GM10847 (cell line): ENCODE data around the gene FAM156A.
"Not testable (repeated sequence)": the region's sequence is repeated elsewhere in the genome, so short reads cannot be mapped to it uniquely, and the experiment has no call there.

Experiments used
- POLR2A ChIP-seq: IDR thresholded peaks from 2 replicates; pipeline ENCODE4 v1.6.1; 2011; ENCODE audit not compliant: insufficient read length; ENCODE audit errors: extremely low read depth

FAM156A gene

GRCh38 chrX:52958113-52958959, at the start of gene FAM156A:
FAM156A (minus strand) TSS chrX:52958518; CDS start chrX:52948588, 9,930 bp downstream.
- not testable (repeated sequence) for TF ChIP-seq POLR2A

DNA sequence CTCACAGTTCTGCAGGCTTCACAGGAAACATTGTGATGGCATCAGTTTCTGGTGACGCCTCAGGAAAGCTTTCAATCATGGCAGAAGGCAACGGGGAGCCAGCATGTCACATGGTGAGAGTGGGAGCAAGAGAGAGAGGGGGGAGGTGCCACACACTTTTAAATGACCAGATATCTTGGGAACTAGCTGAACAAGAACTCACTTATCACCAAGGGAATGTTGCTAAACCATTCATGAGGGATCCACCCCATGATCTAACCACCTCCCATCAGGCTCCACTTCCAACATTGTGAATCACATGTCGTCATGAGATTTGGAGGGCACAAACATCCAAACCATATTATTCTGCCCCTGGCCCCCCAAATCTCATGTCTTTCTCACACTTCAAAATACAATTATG, 47.0 kb upstream of the FAM156A start:
- no peak for TF ChIP-seq POLR2A

- TF ChIP-seq POLR2A = no peak
Observed at GRCh38 chrX:53004811-53005210, 46.5 kb upstream of the FAM156A start.

DNA sequence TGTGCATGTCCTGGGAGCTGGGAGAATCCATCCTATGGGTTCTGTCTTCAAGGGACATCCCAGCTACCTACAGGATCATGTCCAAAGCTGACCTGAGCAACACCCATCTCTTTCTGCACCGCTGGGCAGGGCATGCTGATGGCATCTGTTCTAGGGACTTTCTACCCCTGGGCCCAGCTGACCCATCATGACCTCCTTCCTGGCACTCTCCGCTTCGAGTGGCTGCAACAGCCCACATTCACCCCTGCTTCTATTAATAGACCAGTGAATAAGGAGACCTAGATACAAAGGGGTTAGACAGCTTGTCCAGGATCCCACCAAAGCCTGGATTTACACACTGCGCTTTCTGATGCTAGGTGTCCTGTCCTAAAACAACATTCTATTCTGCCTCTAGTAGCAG, 45.7 kb upstream of the FAM156A start:
- no peak for TF ChIP-seq POLR2A

GRCh38 chrX:53003111-53003510, 44.8 kb upstream of the FAM156A start:
- no peak for TF ChIP-seq POLR2A

GRCh38 chrX:53001958-53002357, 43.6 kb upstream of the FAM156A start:
- no peak for TF ChIP-seq POLR2A

GRCh38 chrX:53000447-53001135, 42.3 kb upstream of the FAM156A start:
- TF ChIP-seq POLR2A = no peak

GRCh38 chrX:52995987-52996331, 37.6 kb upstream of the FAM156A start:
- no peak for TF ChIP-seq POLR2A

DNA sequence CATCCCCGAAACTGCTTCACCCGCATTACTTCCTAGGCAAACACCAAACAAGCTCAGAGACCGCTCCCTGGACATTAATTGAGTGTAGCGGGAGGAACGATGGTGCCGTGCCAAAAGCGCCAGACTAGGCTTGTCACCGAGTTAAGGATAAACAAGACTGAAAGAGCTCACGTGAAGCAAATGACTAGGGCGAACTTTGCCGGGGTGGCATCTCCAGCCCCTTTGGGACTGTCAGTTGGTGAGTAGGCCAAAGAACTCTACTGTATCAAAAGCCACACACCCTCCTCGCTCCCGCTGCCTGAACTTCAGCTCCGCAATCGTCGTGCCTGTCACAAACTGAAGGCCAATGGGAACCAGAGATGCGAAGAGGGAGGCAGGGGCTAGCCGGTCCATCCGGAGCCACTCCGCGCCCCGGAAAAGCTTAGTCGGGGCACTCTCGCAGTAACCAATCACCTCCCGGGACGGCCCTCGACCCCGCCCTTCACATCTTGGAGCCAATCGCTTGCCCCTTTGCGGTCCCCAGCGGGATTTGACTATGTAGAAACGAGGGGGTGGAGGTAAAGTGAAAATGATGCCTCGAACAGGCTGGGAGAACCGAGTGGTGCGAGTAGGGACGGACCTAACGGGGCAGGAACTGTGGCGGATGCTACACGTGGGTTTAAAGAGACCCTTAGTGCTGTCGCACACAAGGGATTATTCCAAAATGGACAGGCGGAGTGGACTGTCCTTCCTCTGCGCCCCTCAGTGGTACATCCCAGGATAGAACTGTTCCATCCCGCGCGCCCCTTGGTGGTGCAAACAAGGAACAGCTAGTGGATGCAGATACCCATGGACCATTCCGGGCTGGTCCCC, 37.0 kb upstream of the FAM156A start:
- TF ChIP-seq POLR2A = no peak

GRCh38 chrX:52990848-52991247, 32.5 kb upstream of the FAM156A start:
- TF ChIP-seq POLR2A = no peak

- no peak for TF ChIP-seq POLR2A
Observed at GRCh38 chrX:52988985-52989917, 30.9 kb upstream of the FAM156A start.

DNA sequence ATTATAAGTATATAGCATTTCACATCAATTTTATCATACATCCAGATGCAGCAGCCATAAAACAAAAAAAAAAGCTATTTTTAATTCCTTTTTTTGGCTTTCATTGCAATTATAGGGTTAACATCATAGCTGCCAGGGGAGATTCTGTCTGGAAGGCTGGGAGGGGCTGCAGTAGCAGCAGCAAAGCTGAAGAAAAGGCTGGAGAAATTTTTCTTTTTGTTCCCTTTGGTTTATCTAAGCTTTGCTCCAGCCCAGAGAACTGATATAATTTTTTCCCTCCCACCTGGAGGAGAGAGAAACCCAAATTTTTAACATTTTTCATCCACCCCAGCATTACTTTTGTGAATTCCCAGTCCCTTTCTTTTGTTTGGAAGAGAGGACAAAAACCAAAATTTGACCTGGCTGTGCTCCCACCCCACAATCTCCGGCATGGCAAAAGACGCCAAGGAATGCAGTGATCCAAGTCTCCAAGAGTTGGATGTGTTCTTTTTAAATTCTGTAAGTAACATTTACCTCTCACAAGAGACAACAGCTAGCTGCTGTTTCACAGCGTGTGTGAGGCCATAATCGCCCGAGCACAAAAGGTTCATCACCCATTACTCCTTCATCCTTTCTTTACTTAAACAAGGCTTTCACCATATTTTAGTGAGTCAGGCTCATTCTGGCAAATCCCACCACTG, 25.1 kb upstream of the FAM156A start:
- no peak for TF ChIP-seq POLR2A

DNA sequence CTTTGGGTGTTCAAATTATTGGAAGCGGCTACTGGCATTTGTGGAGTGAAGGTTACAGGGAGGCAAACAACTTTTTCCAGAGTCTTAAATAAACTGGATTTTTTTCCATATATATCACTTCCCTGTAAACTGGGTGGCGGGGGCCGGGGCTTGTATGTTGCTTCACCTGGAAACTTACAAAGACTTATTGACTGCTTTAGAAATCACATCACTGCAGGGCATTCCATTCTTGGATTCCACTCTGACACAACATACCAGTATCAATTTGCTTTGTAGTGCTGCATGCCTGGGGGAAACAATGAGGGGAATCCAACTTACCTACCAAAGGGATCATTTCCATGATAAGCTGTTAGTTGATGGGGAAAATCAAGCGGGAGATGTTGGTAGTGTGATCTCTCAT, 21.7 kb upstream of the FAM156A start:
- TF ChIP-seq POLR2A = no peak

DNA sequence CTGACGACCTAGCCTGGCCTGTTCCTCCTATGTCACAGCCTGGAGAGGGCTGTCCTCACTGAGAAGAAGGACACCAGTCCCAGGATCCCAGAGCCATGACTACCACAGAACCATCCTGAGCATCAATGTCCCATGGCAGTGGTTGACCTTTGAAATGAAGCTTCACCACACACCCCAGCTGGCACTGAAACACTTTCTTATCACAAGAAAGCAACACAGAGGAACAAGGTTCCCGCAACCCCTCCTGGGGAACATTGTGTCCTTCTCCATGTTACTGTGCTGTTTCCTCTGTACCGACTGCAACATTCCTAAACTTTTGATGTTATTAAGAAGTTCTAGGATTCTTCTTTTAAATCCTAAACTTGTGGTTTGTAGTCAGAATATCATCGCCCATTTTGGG, 21.2 kb upstream of the FAM156A start:
- TF ChIP-seq POLR2A = no peak
